ENCODE measurements around the gene OSTC. TPM values are rescaled to one million over a fixed set of nuclear protein-coding genes. Genes with fewer than 3 reads are reported as not detected.

The OSTC gene
- total RNA-seq, 1 experiment from 2014 or later, result 105 TPM

DNA sequence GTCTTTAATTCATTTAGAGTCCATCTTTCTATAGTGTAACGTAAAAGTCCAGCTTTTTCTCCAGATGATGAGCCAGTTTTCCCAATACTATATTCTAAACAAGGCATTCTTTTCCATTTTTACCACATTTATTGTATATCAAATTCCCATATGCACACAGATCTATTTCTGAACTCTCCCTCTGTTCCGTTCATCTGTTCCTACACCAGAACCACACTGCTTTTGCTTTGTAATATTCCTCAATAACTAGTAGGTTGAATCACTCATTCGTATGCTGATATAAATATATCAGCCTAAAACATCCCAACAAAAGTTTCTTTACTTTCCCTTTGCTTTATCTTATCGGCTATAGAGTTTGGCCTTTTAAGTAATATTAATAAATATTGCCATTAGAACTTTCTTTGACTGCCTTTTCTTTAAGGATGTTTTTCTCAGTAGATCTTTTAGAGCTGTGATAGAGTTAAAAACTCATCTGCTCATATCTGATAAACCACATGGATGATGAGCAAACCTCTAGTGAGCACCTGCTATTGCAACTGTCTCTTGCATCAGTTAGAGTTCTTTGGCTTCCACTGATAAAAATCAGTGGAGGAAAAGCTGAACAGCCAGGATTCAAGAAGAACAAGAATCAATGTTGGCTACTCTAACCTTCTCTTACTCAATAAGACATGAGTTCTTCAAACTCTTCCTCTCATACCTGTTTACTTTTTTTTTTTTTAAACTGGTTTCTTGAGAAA is 43.2 kb upstream of the OSTC start:
- Histone ChIP-seq H3K79me2 (ENCODE audit: insufficient read depth, low read length) (no peaks in the 10 kb centered on the region), H3K9me3 (ENCODE audit: control insufficient read depth in 1 of 2, insufficient read depth in 1 of 2, low read depth in 1 of 2, low read length in 2 of 2) (no peaks in the 10 kb centered on the region), H3K36me3 (ENCODE audit: control insufficient read depth in 1 of 2, insufficient read depth in 2 of 2, low read length in 2 of 2) (no peaks in the 10 kb centered on the region), H4K20me1 (ENCODE audit: insufficient read depth) (no peaks in the 10 kb centered on the region), H2AFZ (ENCODE audit: low read depth, low read length, poor library complexity, severe bottlenecking) (no peak overlapping the region), H3K27ac (ENCODE audit: low read depth, low read length) (no peak overlapping the region), H3K4me2 (ENCODE audit: low read length) (no peak overlapping the region), H3K9ac (ENCODE audit: low read length) (no peak overlapping the region), H3K9me2 (ENCODE audit: insufficient read depth) (no peaks in the 10 kb centered on the region), H3K27me3 (ENCODE audit: insufficient read depth, low read length) (no peaks in the 10 kb centered on the region), H3K4me3 (replicated peaks in 1 of 2; ENCODE audit: low read depth in 1 of 2, low read length in 2 of 2) (no peak overlapping the region), H3K4me1 (ENCODE audit: control insufficient read depth in 1 of 2, insufficient read depth in 2 of 2, low read length in 2 of 2) (no peaks in the 10 kb centered on the region)
- no TSS peak for BruUV-seq (replicated peaks)
- ATAC-seq (no peak), DNase-seq (ENCODE audit: low read depth, low spot score) (no peak)
- RAD21 ChIA-PET (ENCODE audit: low non-redundant PET in 1 of 2, low total read pairs in 2 of 2, uncharacterized antibody in 2 of 2, unreplicated experiment in 2 of 2), result no interaction called here
- no peak for TF ChIP-seq RAD21 (IDR thresholded peaks at IDR 0.05; ENCODE audit: low read depth)
- CTCF ChIA-PET, result no interaction called here
- intact Hi-C loops (cut with micrococcal nuclease), result no loop called here
- POLR2A ChIA-PET, result no interaction called here

DNA sequence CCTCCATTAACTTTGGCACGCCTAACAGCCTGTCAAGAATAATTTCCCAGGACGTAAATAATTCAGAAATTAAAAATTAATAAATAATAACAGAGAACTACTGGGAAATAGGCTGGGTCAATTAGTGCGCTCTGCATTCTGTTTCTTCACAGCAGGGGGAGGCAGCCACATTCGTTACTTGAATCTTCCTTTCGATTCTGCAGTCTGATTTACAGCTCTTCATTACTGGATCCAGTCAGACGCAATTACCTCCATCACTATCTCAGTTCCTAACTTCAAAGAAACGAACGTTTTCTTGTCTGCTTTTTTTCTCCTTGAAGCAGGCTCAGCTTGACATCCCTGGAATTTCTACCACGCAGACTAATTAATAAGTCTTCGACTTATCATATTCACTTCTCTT is 39.0 kb upstream of the OSTC start:
- DNase-seq (ENCODE audit: low read depth, low spot score), result no peak
- Histone ChIP-seq H3K27ac (ENCODE audit: low read depth, low read length) (no peak overlapping the region), H2AFZ (ENCODE audit: low read depth, low read length, poor library complexity, severe bottlenecking) (no peak overlapping the region), H3K4me3 (replicated peaks in 1 of 2; ENCODE audit: low read depth in 1 of 2, low read length in 2 of 2) (no peak overlapping the region), H3K36me3 (ENCODE audit: control insufficient read depth in 1 of 2, insufficient read depth in 2 of 2, low read length in 2 of 2) (no peaks in the 10 kb centered on the region), H3K9ac (ENCODE audit: low read length) (no peak overlapping the region), H3K4me1 (ENCODE audit: control insufficient read depth in 1 of 2, insufficient read depth in 2 of 2, low read length in 2 of 2) (no peaks in the 10 kb centered on the region), H3K9me3 (ENCODE audit: control insufficient read depth in 1 of 2, insufficient read depth in 1 of 2, low read depth in 1 of 2, low read length in 2 of 2) (peaks cover 0 to 5% of the 10 kb centered on the region in 2 experiments; a peak in 2 of 4 replicates), H3K4me2 (ENCODE audit: low read length) (no peak overlapping the region), H4K20me1 (ENCODE audit: insufficient read depth) (no peaks in the 10 kb centered on the region), H3K79me2 (ENCODE audit: insufficient read depth, low read length) (no peaks in the 10 kb centered on the region), H3K9me2 (ENCODE audit: insufficient read depth) (no peaks in the 10 kb centered on the region), H3K27me3 (ENCODE audit: insufficient read depth, low read length) (no peaks in the 10 kb centered on the region)
- ChIA-PET POLR2A (no interaction called here), RAD21 (ENCODE audit: low non-redundant PET in 1 of 2, low total read pairs in 2 of 2, uncharacterized antibody in 2 of 2, unreplicated experiment in 2 of 2) (no interaction called here), CTCF (no interaction called here)
- no peak for ATAC-seq
- BruUV-seq (replicated peaks), result no TSS peak
- intact Hi-C loops (cut with micrococcal nuclease), result no loop called here
- TF ChIP-seq JUND (IDR thresholded peaks at IDR 0.05), result no peak
- TF ChIP-seq, protein P1, sequence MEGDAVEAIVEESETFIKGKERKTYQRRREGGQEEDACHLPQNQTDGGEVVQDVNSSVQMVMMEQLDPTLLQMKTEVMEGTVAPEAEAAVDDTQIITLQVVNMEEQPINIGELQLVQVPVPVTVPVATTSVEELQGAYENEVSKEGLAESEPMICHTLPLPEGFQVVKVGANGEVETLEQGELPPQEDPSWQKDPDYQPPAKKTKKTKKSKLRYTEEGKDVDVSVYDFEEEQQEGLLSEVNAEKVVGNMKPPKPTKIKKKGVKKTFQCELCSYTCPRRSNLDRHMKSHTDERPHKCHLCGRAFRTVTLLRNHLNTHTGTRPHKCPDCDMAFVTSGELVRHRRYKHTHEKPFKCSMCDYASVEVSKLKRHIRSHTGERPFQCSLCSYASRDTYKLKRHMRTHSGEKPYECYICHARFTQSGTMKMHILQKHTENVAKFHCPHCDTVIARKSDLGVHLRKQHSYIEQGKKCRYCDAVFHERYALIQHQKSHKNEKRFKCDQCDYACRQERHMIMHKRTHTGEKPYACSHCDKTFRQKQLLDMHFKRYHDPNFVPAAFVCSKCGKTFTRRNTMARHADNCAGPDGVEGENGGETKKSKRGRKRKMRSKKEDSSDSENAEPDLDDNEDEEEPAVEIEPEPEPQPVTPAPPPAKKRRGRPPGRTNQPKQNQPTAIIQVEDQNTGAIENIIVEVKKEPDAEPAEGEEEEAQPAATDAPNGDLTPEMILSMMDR (IDR thresholded peaks at IDR 0.05 in 2 of 3, conservative IDR thresholded peaks at IDR 0.05 in 1 of 3; ENCODE audit: borderline replicate concordance in 1 of 3, insufficient read depth in 1 of 3, low read depth in 2 of 3, low read length in 2 of 3), result no peak
- TF ChIP-seq ZNF274 (IDR thresholded peaks at IDR 0.05; ENCODE audit: low read depth, low read length), result no peak
- TF ChIP-seq EZH2 (IDR thresholded peaks at IDR 0.05), result no peak
